SK-N-MC (cell line): ENCODE results near the gene METTL16.

Experiments used
- EZH2 ChIP-seq: fragments of 200-600 bp; sonication (generic); IDR thresholded peaks from one replicate; pipeline ENCODE4 v1.6.1; 2017; ENCODE audit warnings: antibody characterized with exemption
- FOXP2 ChIP-seq: optimal IDR thresholded peaks from 2 replicates; pipeline ENCODE3; 2011; ENCODE audit warnings: mild to moderate bottlenecking, moderate library complexity; ENCODE audit not compliant: insufficient read depth; ENCODE audit errors: extremely low read length, control extremely low read depth
- POLR2AphosphoS5 ChIP-seq: IDR thresholded peaks from 2 replicates; pipeline ENCODE4 v1.6.1; 2012; ENCODE audit warnings: mild to moderate bottlenecking, low read depth, low read length, borderline replicate concordance

- TF ChIP-seq EZH2 (no peak), POLR2AphosphoS5 (no peak; the same call in 1 of the 2 replicates), FOXP2 (no peak)
These were observed 118.3 kb downstream of the METTL16 start for GRCh38 chr17:2393174-2393953.
